Glutamatergic neuron (in vitro differentiated cells): ENCODE measurements around the gene MRE11. TPM values are rescaled to one million over a fixed set of nuclear protein-coding genes. Genes with fewer than 3 reads are reported as not detected.

ENCODE experiments used
- DNase-seq: peaks from one replicate; pipeline ENCODE4 v3.0.0; 2022
- H3K27ac Mint-ChIP-seq: one replicate; pipeline ENCODE4 v1.8.0; 2020; ENCODE audit warnings: mild to moderate bottlenecking, mixed read lengths, inconsistent platforms; ENCODE audit not compliant: unreplicated experiment
- H3K27me3 Mint-ChIP-seq: one replicate; pipeline ENCODE4 v1.8.0; 2020; ENCODE audit warnings: mild to moderate bottlenecking, moderate library complexity, mixed read lengths, inconsistent platforms; ENCODE audit not compliant: unreplicated experiment
- H3K36me3 Mint-ChIP-seq: one replicate; pipeline ENCODE4 v1.8.0; 2020; ENCODE audit warnings: mild to moderate bottlenecking, mixed read lengths, inconsistent platforms; ENCODE audit not compliant: unreplicated experiment
- H3K4me1 Mint-ChIP-seq: one replicate; pipeline ENCODE4 v1.8.0; 2020; ENCODE audit warnings: mild to moderate bottlenecking, low read depth, mixed read lengths, inconsistent platforms; ENCODE audit not compliant: unreplicated experiment
- H3K4me3 Mint-ChIP-seq: one replicate; pipeline ENCODE4 v1.8.0; 2020; ENCODE audit warnings: mild to moderate bottlenecking, mixed read lengths, inconsistent platforms; ENCODE audit not compliant: unreplicated experiment
- H3K9me3 Mint-ChIP-seq: one replicate; pipeline ENCODE4 v1.8.0; 2020; ENCODE audit warnings: mild to moderate bottlenecking, moderate library complexity, mixed read lengths, inconsistent platforms; ENCODE audit not compliant: unreplicated experiment
- total RNA-seq: library from RNA; stranded (reverse); fragmentation: NEBNext Ultra II Directional; extraction: Animal tissue kit (Norgen Biotek cat#: 25700); gene quantifications from one replicate; pipeline ENCODE4 v1.2.1, GENCODE V29; 2021; ENCODE audit not compliant: unreplicated experiment
- TF ChIP-seq, protein P1 (sequence below): fragments of 200-600 bp; sonication (generic); IDR thresholded peaks from one replicate; pipeline ENCODE4 v1.5.0; 2021; ENCODE audit not compliant: partially characterized antibody, unreplicated experiment

Gene MRE11
- total RNA-seq, 1 donor from 2014 or later: 14.4 TPM

DNA sequence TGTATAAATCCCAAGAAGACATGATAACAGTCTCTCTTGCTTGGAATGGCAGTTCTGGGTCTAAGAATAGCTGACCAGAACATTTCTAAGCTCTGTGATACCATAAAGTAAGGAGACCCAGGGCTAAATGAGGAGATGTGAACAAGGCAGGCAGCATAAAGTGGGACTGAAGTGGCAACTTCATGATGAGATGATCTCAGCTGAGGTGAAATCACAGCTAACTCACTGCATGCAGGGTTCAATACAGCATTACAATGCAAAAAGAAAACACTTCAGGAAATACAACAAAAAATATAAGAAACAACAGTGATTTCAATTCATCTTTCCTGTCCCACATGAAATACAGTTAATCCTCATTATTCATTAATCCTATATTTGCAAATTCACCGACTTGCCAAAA is 44.6 kb downstream of the MRE11 start:
- no peak overlapping the region for H3K4me3 Mint-ChIP-seq
- TF ChIP-seq, protein P1, sequence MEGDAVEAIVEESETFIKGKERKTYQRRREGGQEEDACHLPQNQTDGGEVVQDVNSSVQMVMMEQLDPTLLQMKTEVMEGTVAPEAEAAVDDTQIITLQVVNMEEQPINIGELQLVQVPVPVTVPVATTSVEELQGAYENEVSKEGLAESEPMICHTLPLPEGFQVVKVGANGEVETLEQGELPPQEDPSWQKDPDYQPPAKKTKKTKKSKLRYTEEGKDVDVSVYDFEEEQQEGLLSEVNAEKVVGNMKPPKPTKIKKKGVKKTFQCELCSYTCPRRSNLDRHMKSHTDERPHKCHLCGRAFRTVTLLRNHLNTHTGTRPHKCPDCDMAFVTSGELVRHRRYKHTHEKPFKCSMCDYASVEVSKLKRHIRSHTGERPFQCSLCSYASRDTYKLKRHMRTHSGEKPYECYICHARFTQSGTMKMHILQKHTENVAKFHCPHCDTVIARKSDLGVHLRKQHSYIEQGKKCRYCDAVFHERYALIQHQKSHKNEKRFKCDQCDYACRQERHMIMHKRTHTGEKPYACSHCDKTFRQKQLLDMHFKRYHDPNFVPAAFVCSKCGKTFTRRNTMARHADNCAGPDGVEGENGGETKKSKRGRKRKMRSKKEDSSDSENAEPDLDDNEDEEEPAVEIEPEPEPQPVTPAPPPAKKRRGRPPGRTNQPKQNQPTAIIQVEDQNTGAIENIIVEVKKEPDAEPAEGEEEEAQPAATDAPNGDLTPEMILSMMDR: no peak
- peaks cover 11% of the 10 kb centered on the region for H3K4me1 Mint-ChIP-seq
- peak overlapping the region; percentile 69 for H3K27ac Mint-ChIP-seq
- peaks cover 3% of the 10 kb centered on the region for H3K27me3 Mint-ChIP-seq
- DNase-seq: no peak
- no peaks in the 10 kb centered on the region for H3K9me3 Mint-ChIP-seq
- H3K36me3 Mint-ChIP-seq: no peaks in the 10 kb centered on the region

DNA sequence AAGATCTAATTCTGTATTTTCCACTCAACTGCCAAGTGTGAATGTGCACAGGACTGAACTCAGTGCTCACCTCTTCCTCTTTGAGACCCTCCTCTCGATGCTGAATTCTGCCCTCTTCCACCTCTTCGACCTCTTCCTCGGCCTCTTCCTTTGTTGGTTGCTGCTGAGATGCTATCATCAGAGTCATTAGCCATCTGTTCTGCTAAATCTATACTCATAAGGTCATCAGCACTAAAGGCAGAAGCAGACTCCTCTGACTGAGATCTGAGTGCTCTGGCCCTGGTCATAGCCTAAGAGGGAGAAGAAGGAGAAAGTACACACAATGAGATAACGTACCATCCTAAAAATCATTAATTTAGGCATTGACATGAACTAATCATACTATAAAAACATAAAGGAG is 46.5 kb downstream of the MRE11 start:
- peaks cover 2% of the 10 kb centered on the region for H3K9me3 Mint-ChIP-seq
- peak overlapping the region; percentile 95 for H3K27ac Mint-ChIP-seq
- TF ChIP-seq, protein P1: no peak
- peaks cover 11% of the 10 kb centered on the region for H3K4me1 Mint-ChIP-seq
- DNase-seq: peak; percentile 15
- H3K36me3 Mint-ChIP-seq: no peaks in the 10 kb centered on the region
- H3K27me3 Mint-ChIP-seq: peaks cover 3% of the 10 kb centered on the region
- H3K4me3 Mint-ChIP-seq: peak overlapping the region; percentile 58

DNA sequence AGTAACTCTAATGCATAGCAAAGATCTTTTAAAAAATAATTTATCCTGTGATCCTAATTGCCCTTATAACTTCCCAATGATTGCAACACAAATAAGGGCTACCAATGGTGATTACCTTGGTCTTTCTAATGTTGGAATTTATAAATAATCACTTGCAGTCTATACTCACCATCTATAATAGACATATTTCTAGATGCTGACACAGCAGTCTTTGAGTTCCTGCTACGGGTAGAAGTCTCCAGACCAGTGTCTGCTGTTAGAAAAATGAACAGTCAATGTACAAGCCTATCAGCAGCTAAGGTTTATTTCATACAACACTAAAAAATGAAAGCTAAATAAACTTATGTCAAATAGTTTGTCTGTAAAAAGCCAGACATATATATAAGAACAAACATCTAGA is 48.0 kb downstream of the MRE11 start:
- Mint-ChIP-seq H3K27ac (no peak overlapping the region), H3K36me3 (no peaks in the 10 kb centered on the region), H3K4me1 (peaks cover 11% of the 10 kb centered on the region), H3K27me3 (peaks cover 3% of the 10 kb centered on the region), H3K4me3 (no peak overlapping the region), H3K9me3 (peaks cover 2% of the 10 kb centered on the region)
- TF ChIP-seq, protein P1: no peak
- no peak for DNase-seq

DNA sequence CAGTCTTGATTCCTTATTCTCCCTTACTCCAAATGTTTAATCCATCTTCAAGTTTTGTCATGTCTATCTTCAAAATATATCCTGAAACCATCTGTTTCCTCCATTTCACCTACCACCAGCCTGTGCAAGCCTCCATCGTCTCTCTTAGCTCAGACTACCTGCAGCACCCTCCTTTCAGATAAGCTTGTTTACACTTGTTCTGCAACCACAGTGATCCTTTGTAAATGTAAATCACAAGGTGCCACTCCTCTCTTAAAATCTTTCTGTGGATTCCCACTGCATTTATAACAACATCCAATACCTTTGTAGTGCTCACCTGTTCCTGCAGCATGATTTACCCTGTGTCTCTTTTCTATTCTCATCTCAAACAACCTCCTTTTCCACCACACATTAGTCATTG is 60.6 kb downstream of the MRE11 start:
- Mint-ChIP-seq H3K9me3 (peaks cover 1% of the 10 kb centered on the region), H3K27ac (no peak overlapping the region), H3K27me3 (no peaks in the 10 kb centered on the region), H3K4me1 (no peaks in the 10 kb centered on the region), H3K4me3 (no peak overlapping the region), H3K36me3 (peaks cover under 1% of the 10 kb centered on the region)
- no peak for DNase-seq
- TF ChIP-seq, protein P1: no peak

GRCh38 chr11:94424662-94425061 is 69.0 kb downstream of the MRE11 start:
- TF ChIP-seq, protein P1: no peak
- no peak overlapping the region for H3K27ac Mint-ChIP-seq
- peaks cover 2% of the 10 kb centered on the region for H3K27me3 Mint-ChIP-seq
- no peak for DNase-seq
- H3K36me3 Mint-ChIP-seq: peaks cover 5% of the 10 kb centered on the region
- H3K4me1 Mint-ChIP-seq: no peaks in the 10 kb centered on the region
- H3K9me3 Mint-ChIP-seq: peaks cover 2% of the 10 kb centered on the region
- H3K4me3 Mint-ChIP-seq: no peak overlapping the region
